GM12801 (cell line): ENCODE results near the gene HSPE1.

Source experiments
- TF ChIP-seq, protein P1 (sequence below): IDR thresholded peaks from one replicate; pipeline ENCODE4 v1.5.1; 2011; ENCODE audit warnings: control low read depth; ENCODE audit not compliant: insufficient read length; ENCODE audit errors: extremely low read depth

The HSPE1 gene

DNA sequence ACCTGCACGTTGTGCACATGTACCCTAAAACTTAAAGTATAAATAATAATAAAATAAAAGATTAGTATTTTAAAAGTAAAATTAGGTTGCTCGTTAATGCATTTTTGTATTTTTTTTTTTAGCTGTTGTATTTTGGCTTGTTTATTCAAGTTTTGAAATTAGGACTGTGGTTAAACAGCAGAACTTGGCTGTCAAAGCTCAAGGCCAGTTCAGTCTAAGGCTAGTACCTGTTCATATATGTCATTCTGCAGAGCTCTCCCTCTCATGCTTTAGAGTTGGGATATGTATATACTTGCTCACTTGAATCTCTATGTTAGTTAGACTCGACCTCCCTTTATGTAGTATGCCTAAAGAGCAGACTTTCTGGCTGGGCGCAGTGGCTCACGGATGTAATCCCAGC, 48.4 kb downstream of the HSPE1 start:
- TF ChIP-seq, protein P1, sequence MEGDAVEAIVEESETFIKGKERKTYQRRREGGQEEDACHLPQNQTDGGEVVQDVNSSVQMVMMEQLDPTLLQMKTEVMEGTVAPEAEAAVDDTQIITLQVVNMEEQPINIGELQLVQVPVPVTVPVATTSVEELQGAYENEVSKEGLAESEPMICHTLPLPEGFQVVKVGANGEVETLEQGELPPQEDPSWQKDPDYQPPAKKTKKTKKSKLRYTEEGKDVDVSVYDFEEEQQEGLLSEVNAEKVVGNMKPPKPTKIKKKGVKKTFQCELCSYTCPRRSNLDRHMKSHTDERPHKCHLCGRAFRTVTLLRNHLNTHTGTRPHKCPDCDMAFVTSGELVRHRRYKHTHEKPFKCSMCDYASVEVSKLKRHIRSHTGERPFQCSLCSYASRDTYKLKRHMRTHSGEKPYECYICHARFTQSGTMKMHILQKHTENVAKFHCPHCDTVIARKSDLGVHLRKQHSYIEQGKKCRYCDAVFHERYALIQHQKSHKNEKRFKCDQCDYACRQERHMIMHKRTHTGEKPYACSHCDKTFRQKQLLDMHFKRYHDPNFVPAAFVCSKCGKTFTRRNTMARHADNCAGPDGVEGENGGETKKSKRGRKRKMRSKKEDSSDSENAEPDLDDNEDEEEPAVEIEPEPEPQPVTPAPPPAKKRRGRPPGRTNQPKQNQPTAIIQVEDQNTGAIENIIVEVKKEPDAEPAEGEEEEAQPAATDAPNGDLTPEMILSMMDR, result no peak
